ENCODE data around the gene EHBP1.

The EHBP1 gene

GRCh38 chr2:62732262-62732777 lies 26.8 kb downstream of the EHBP1 start:
- Histone ChIP-seq H3K79me2 (ENCODE audit: insufficient read depth, low read length) (peaks cover 55% of the 10 kb centered on the region), H4K20me1 (ENCODE audit: insufficient read depth, low read length, poor library complexity, severe bottlenecking) (no peaks in the 10 kb centered on the region)

GRCh38 chr2:62733546-62733945 lies 28.0 kb downstream of the EHBP1 start:
- Histone ChIP-seq H3K36me3 (ENCODE audit: insufficient read depth, low read length) (0 out of 2 replicates have a peak, but pooled peaks cover 2% of the 10 kb centered on the region), H3K79me2 (ENCODE audit: insufficient read depth, low read length) (peaks cover 60% of the 10 kb centered on the region), H2AFZ (ENCODE audit: low read length) (no peak overlapping the region), H4K20me1 (ENCODE audit: insufficient read depth, low read length, poor library complexity, severe bottlenecking) (no peaks in the 10 kb centered on the region), H3K27me3 (ENCODE audit: insufficient read depth, low read length, poor library complexity, severe bottlenecking) (no peaks in the 10 kb centered on the region), H3K9ac (ENCODE audit: low read depth, low read length, poor library complexity, severe bottlenecking) (no peak overlapping the region), H3K9me2 (replicated peaks; ENCODE audit: low read depth, low read length) (no peaks in the 10 kb centered on the region), H3K9me3 (ENCODE audit: insufficient read depth, low read depth, low read length) (peaks cover 4% of the 10 kb centered on the region; the same call in 1 of the 2 replicates), H3K4me1 (ENCODE audit: insufficient read depth, low read length, poor library complexity, severe bottlenecking) (peaks cover 6% of the 10 kb centered on the region), H3F3A (ENCODE audit: low read depth) (no peaks in the 10 kb centered on the region), H3K4me2 (ENCODE audit: low read depth, low read length, poor library complexity, severe bottlenecking) (no peak overlapping the region), H3K4me3 (ENCODE audit: low read length, poor library complexity, severe bottlenecking) (no peak overlapping the region)
- no peak for TF ChIP-seq CTCF (conservative IDR thresholded peaks at IDR 0.05; ENCODE audit: low read length)
- TF ChIP-seq EZH2phosphoT487 (IDR thresholded peaks at IDR 0.05; ENCODE audit: borderline replicate concordance) = no peak

More at GRCh38 chr2:62732262-62732777, 26.8 kb downstream of the EHBP1 start:
- Histone ChIP-seq H2AFZ (ENCODE audit: low read length) (no peak overlapping the region), H3K9me3 (ENCODE audit: insufficient read depth, low read depth, low read length) (peaks cover 4% of the 10 kb centered on the region; the same call in 1 of the 2 replicates), H3K9me2 (replicated peaks; ENCODE audit: low read depth, low read length) (no peaks in the 10 kb centered on the region), H3K4me1 (ENCODE audit: insufficient read depth, low read length, poor library complexity, severe bottlenecking) (peaks cover 6% of the 10 kb centered on the region), H3F3A (ENCODE audit: low read depth) (no peaks in the 10 kb centered on the region), H3K4me2 (ENCODE audit: low read depth, low read length, poor library complexity, severe bottlenecking) (no peak overlapping the region), H3K27me3 (ENCODE audit: insufficient read depth, low read length, poor library complexity, severe bottlenecking) (no peaks in the 10 kb centered on the region), H3K36me3 (ENCODE audit: insufficient read depth, low read length) (0 out of 2 replicates have a peak, but pooled peaks cover 2% of the 10 kb centered on the region), H3K4me3 (ENCODE audit: low read length, poor library complexity, severe bottlenecking) (no peak overlapping the region), H3K9ac (ENCODE audit: low read depth, low read length, poor library complexity, severe bottlenecking) (no peak overlapping the region)
- TF ChIP-seq EZH2phosphoT487 (IDR thresholded peaks at IDR 0.05; ENCODE audit: borderline replicate concordance) (no peak), CTCF (conservative IDR thresholded peaks at IDR 0.05; ENCODE audit: low read length) (no peak)

DNA sequence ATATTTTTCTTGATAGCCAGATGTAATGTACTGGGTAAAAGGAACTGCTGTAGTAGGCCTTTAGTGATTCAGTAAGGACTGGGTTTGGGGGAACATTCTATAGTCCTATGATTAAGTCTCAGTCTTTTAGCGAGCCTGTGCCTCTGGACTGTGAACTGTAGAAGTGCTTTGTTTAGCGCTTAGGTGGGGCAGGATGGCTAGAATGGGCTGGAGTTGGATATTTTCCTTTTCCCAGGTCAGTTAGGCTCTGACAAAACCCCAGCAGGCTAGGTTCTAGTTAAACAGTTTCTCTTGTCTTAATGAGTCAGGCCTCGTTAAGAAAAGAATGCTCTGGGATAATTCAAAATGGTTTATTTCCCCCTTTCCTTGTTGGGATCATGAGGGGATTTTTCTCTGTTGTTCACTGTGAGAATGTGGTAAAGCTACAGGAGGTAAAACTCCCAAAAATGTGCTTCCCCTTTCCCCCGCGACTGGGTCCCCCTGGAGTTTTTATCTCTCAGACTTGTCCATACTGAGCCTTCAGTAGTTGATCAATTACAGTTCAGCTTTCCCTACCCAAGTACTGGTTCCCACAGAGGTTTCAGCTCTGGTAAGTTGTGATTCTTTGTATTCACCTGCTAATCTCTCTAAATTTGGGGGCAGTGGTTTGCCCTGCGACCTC lies 31.5 kb downstream of the EHBP1 start:
- no peak overlapping the region for H3K4me2 ChIP-seq (ENCODE audit: low read depth, low read length, poor library complexity, severe bottlenecking)
- no peak overlapping the region for H3K9ac ChIP-seq (ENCODE audit: low read depth, low read length, poor library complexity, severe bottlenecking)
- no peaks in the 10 kb centered on the region for H3K9me2 ChIP-seq (replicated peaks; ENCODE audit: low read depth, low read length)
- no peaks in the 10 kb centered on the region for H3F3A ChIP-seq (ENCODE audit: low read depth)
- no peaks in the 10 kb centered on the region for H4K20me1 ChIP-seq (ENCODE audit: insufficient read depth, low read length, poor library complexity, severe bottlenecking)
- peaks cover 23% of the 10 kb centered on the region for H3K4me1 ChIP-seq (ENCODE audit: insufficient read depth, low read length, poor library complexity, severe bottlenecking)
- H3K79me2 ChIP-seq (ENCODE audit: insufficient read depth, low read length) = peaks cover 74% of the 10 kb centered on the region
- TF ChIP-seq EZH2phosphoT487 (IDR thresholded peaks at IDR 0.05; ENCODE audit: borderline replicate concordance) = no peak
- no peak for TF ChIP-seq CTCF (conservative IDR thresholded peaks at IDR 0.05; ENCODE audit: low read length)
- H3K9me3 ChIP-seq (ENCODE audit: insufficient read depth, low read depth, low read length) = no peaks in the 10 kb centered on the region; the same call in 1 of the 2 replicates
- H3K4me3 ChIP-seq (ENCODE audit: low read length, poor library complexity, severe bottlenecking) = no peak overlapping the region
- H3K27me3 ChIP-seq (ENCODE audit: insufficient read depth, low read length, poor library complexity, severe bottlenecking) = no peaks in the 10 kb centered on the region
- no peaks in the 10 kb centered on the region for H3K36me3 ChIP-seq (ENCODE audit: insufficient read depth, low read length)
- H2AFZ ChIP-seq (ENCODE audit: low read length) = no peak overlapping the region
